HEK293T (cell line): ENCODE results near the gene LRRC59.

Source experiments
- CTCF ChIA-PET: fragments of 350-600 bp; formaldehyde crosslinking; extraction: SDS; loops from one replicate; lab custom pipeline; 2021; ENCODE audit warnings: antibody characterized with exemption, inconsistent platforms; lab: Yijun Ruan, JAX
- POLR2A ChIA-PET: fragments of 350-600 bp; formaldehyde crosslinking; extraction: SDS; loops from one replicate; lab custom pipeline; 2020; ENCODE audit warnings: antibody characterized with exemption, inconsistent platforms; lab: Yijun Ruan, JAX
- DNase-seq: peaks from one replicate; pipeline ENCODE4 v3.0.0; 2012; ENCODE audit warnings: mixed read lengths; ENCODE audit errors: extremely low spot score
- ARNT ChIP-seq: fragments of 450-650 bp; IDR thresholded peaks from 2 replicates; pipeline ENCODE4 v1.6.1; 2017; ENCODE audit warnings: mild to moderate bottlenecking
- BHLHE40 ChIP-seq: fragments of 450-650 bp; IDR thresholded peaks from 2 replicates; pipeline ENCODE4 v1.6.1; 2016; ENCODE audit warnings: mild to moderate bottlenecking, moderate library complexity, borderline replicate concordance
- CTBP1 ChIP-seq: fragments of 450-650 bp; IDR thresholded peaks from 2 replicates; pipeline ENCODE4 v1.6.1; 2016; ENCODE audit warnings: borderline replicate concordance
- ELF4 ChIP-seq: fragments of 450-650 bp; IDR thresholded peaks from 2 replicates; pipeline ENCODE4 v1.6.1; 2017; ENCODE audit warnings: antibody characterized with exemption
- FOXA1 ChIP-seq: fragments of 450-650 bp; IDR thresholded peaks from 2 replicates; pipeline ENCODE4 v1.6.1; 2016; ENCODE audit warnings: mild to moderate bottlenecking
- FOXK2 ChIP-seq: fragments of 450-650 bp; IDR thresholded peaks from 2 replicates; pipeline ENCODE4 v1.6.1; 2016; ENCODE audit warnings: mild to moderate bottlenecking
- FOXM1 ChIP-seq: fragments of 450-650 bp; IDR thresholded peaks from 2 replicates; pipeline ENCODE4 v1.6.1; 2017; ENCODE audit warnings: mild to moderate bottlenecking, borderline replicate concordance
- HDGF ChIP-seq: fragments of 450-650 bp; IDR thresholded peaks from 2 replicates; pipeline ENCODE4 v1.6.1; 2017; ENCODE audit warnings: antibody characterized with exemption, borderline replicate concordance
- L3MBTL2 ChIP-seq: fragments of 450-650 bp; conservative IDR thresholded peaks from 2 replicates; pipeline ENCODE4 v1.6.1; 2016; ENCODE audit warnings: mild to moderate bottlenecking
- LEF1 ChIP-seq: fragments of 450-650 bp; IDR thresholded peaks from 2 replicates; pipeline ENCODE4 v1.6.1; 2017; ENCODE audit warnings: mild to moderate bottlenecking, borderline replicate concordance
- NFRKB ChIP-seq: fragments of 450-650 bp; IDR thresholded peaks from 2 replicates; pipeline ENCODE4 v1.6.1; 2016; ENCODE audit warnings: mild to moderate bottlenecking, moderate library complexity
- SP1 ChIP-seq: fragments of 450-650 bp; IDR thresholded peaks from 2 replicates; pipeline ENCODE4 v1.6.1; 2017
- SUZ12 ChIP-seq: fragments of 450-650 bp; IDR thresholded peaks from 2 replicates; pipeline ENCODE4 v1.6.1; 2016; ENCODE audit warnings: mild to moderate bottlenecking
- TARDBP ChIP-seq: fragments of 450-650 bp; IDR thresholded peaks from 2 replicates; pipeline ENCODE4 v1.6.1; 2016
- ZNF384 ChIP-seq: fragments of 450-650 bp; IDR thresholded peaks from 2 replicates; pipeline ENCODE4 v1.6.1; 2016
- TF ChIP-seq, protein P1 (sequence below): fragments of 450-650 bp; IDR thresholded peaks from 2 replicates; pipeline ENCODE4 v1.6.1; 2016

Gene LRRC59

DNA sequence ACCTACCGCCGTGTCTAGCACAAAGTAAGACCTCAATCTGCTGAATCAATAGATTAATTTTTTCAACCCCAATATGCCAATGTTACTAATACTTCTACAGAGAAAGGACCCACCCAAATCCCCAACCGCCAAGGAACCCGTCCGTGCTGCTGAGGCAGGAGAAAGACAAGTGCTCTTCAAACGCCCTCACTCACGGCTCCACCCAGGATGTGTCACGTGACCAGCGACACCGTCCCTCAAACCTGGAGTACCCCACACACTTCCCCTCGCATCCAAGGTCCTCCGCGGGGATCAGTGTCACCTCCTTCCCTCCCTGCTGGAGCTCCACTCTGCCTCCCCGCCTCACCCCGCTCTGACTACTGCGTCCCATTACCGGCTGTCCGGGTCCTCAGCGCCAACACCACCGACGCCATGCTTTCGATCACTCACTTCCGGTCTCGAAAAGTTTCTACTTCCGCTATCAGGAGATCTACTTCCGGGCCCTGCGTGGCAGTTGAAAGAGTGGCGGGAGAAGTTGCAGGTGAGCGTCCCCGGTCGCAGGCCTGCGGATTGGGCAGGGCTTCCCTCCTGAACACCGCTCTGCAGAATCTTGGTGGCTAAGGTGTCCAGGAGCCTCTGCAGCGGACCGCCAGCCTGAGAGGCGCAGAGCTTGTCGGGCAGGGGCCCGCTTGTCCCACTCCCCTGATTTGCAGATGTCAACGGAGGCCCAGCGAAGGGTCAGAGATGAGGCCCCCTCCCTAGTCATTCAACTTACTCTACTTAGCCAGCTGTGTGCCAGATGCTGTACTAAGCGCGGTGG is 24.4 kb downstream of the LRRC59 start, which contains the start of the genes EME1 and MRPL27:
Gene EME1 (plus strand): TSS at position 472 of the 799 bp plus-strand sequence. CDS start 1,980 bp downstream, outside the sequence.
Gene MRPL27 (minus strand): TSS at position 427 of the 799 bp plus-strand sequence. CDS start 14 bp downstream, at position 413.
- ChIA-PET POLR2A (interaction anchor here (3.0 to 3.3 kb wide), 2 partner anchors 10 to 25 kb away, joined by 15 to 27 read pairs; partner anchors contain the start of gene LRRC59), CTCF (interaction anchor here (1.0 kb wide), 1 partner anchor 11 kb away, joined by 5 read pairs; no protein-coding TSS in a partner anchor)
- peak; percentile 62; the same call in 1 of the 2 replicates for TF ChIP-seq HDGF
- TF ChIP-seq NFRKB = peak; percentile 71; the same call in 1 of the 2 replicates
- TF ChIP-seq L3MBTL2 = peak; percentile 93
- TF ChIP-seq SP1 = no peak
- no peak for TF ChIP-seq CTBP1
- peak; percentile 97 for TF ChIP-seq ELF4
- TF ChIP-seq, protein P1, sequence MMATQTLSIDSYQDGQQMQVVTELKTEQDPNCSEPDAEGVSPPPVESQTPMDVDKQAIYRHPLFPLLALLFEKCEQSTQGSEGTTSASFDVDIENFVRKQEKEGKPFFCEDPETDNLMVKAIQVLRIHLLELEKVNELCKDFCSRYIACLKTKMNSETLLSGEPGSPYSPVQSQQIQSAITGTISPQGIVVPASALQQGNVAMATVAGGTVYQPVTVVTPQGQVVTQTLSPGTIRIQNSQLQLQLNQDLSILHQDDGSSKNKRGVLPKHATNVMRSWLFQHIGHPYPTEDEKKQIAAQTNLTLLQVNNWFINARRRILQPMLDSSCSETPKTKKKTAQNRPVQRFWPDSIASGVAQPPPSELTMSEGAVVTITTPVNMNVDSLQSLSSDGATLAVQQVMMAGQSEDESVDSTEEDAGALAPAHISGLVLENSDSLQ = peak; percentile 79
- TF ChIP-seq ARNT = no peak
- peak; percentile 92 for DNase-seq

GRCh38 chr17:50372222-50372757 is 25.0 kb downstream of the LRRC59 start:
- no peak for TF ChIP-seq FOXA1
- TF ChIP-seq, protein P1 = no peak
- TF ChIP-seq ZNF384 = no peak
- no peak for TF ChIP-seq L3MBTL2
- no peak for TF ChIP-seq HDGF
- no peak for TF ChIP-seq FOXM1
- no peak for TF ChIP-seq BHLHE40
- TF ChIP-seq SP1 = no peak
- no peak for TF ChIP-seq SUZ12
- no peak for TF ChIP-seq ELF4
- CTCF ChIA-PET = interaction anchor here (1.0 kb wide), 2 partner anchors 10 kb away, joined by 5 to 9 read pairs; no protein-coding TSS in a partner anchor
- POLR2A ChIA-PET = interaction anchor here (3.0 to 3.3 kb wide), 2 partner anchors 10 to 25 kb away, joined by 15 to 27 read pairs; partner anchors contain the start of gene LRRC59
- DNase-seq = no peak

GRCh38 chr17:50371526-50371925 is 25.8 kb downstream of the LRRC59 start:
- CTCF ChIA-PET = interaction anchor here (1.0 kb wide), 1 partner anchor 10 kb away, joined by 9 read pairs; no protein-coding TSS in a partner anchor
- no peak for DNase-seq
- POLR2A ChIA-PET = interaction anchor here (3.0 to 3.3 kb wide), 2 partner anchors 9 to 26 kb away, joined by 15 to 27 read pairs; partner anchors contain the start of gene LRRC59
- TF ChIP-seq TARDBP (no peak), FOXM1 (no peak), ARNT (no peak), L3MBTL2 (no peak), NFRKB (no peak), ZNF384 (no peak), SP1 (no peak), ELF4 (no peak), FOXA1 (no peak), CTBP1 (no peak)
- TF ChIP-seq, protein P1 = no peak

- DNase-seq = no peak
- ChIA-PET POLR2A (no interaction called here), CTCF (interaction anchor here (1.2 kb wide), 1 partner anchor 8 kb away, joined by 3 read pairs; no protein-coding TSS in a partner anchor)
- TF ChIP-seq SUZ12 (no peak), ELF4 (no peak), L3MBTL2 (no peak), LEF1 (no peak), FOXA1 (no peak), TARDBP (no peak), ARNT (no peak), HDGF (no peak), FOXM1 (no peak), ZNF384 (no peak), BHLHE40 (no peak), FOXK2 (no peak)
- TF ChIP-seq, protein P1 = no peak
Measured at GRCh38 chr17:50370052-50370451, 27.3 kb downstream of the LRRC59 start.

DNA sequence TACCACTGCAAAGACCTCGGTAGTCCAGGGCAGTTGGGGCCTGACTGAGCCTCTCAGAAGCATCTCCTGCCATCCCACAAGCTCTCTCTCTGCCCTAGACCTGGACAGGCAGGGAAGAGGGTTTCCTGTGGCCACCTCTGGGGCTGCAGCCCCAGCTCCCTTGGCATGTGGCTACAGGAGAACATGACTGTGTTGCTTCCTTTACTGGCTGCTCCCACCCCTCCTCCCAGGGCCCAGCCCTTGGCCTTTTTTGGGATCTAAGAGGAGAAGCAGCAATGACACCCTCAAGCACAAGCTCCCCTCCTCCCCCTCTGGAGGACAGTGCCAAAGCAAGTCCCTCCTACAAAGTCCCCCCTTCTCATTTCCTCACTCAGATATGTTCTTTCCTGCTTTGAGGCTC is 29.9 kb downstream of the LRRC59 start:
- no peak for DNase-seq
- POLR2A ChIA-PET = interaction anchor here (0.9 to 1.4 kb wide), 2 partner anchors 21 to 112 kb away, joined by 3 read pairs; no protein-coding TSS in a partner anchor
- TF ChIP-seq SUZ12 = no peak
- no peak for TF ChIP-seq FOXA1
- TF ChIP-seq NFRKB = no peak
- no peak for TF ChIP-seq L3MBTL2
- no peak for TF ChIP-seq FOXM1
- TF ChIP-seq, protein P1 = no peak
- no peak for TF ChIP-seq FOXK2
- no peak for TF ChIP-seq HDGF
- no peak for TF ChIP-seq BHLHE40
- TF ChIP-seq LEF1 = no peak
- TF ChIP-seq SP1 = no peak
- no peak for TF ChIP-seq ELF4
- TF ChIP-seq ZNF384 = no peak
- no peak for TF ChIP-seq ARNT
- no peak for TF ChIP-seq CTBP1
- no peak for TF ChIP-seq TARDBP
- CTCF ChIA-PET = no interaction called here
